Superior temporal gyrus (tissue), 1 donor: ENCODE measurements around the gene PDGFD.
A peak's percentile ranks its signal among the peaks of the same experiment; 100 is the strongest.

Source experiments
- DNase-seq: peaks from one replicate; pipeline ENCODE4 v3.0.0-alpha.2; 2016; ENCODE audit errors: extremely low spot score

Gene PDGFD

GRCh38 chr11:103887001-103887658 lies 276.8 kb downstream of the PDGFD start:
- DNase-seq: peak; percentile 86

- no peak for DNase-seq
Observed at GRCh38 chr11:103883856-103884255, 280.1 kb downstream of the PDGFD start.

- DNase-seq: no peak
Observed at GRCh38 chr11:103883291-103883690, 280.7 kb downstream of the PDGFD start.

- DNase-seq: no peak
Observed at GRCh38 chr11:103881584-103881983, 282.4 kb downstream of the PDGFD start.

GRCh38 chr11:103880968-103881367 lies 283.0 kb downstream of the PDGFD start:
- no peak for DNase-seq

- DNase-seq: no peak
Observed at GRCh38 chr11:103878646-103879045, 285.3 kb downstream of the PDGFD start.

- peak; percentile 33 for DNase-seq
Observed at GRCh38 chr11:103877221-103877620, 286.7 kb downstream of the PDGFD start.

- DNase-seq: no peak
Observed at GRCh38 chr11:103875855-103876510, 288.0 kb downstream of the PDGFD start.

GRCh38 chr11:103872748-103873147 lies 291.2 kb downstream of the PDGFD start:
- no peak for DNase-seq

- no peak for DNase-seq
Observed at GRCh38 chr11:103871923-103872551, 291.9 kb downstream of the PDGFD start.

GRCh38 chr11:103870821-103871309 lies 293.1 kb downstream of the PDGFD start:
- no peak for DNase-seq

GRCh38 chr11:103867481-103867880 lies 296.5 kb downstream of the PDGFD start:
- no peak for DNase-seq

GRCh38 chr11:103863497-103863896 lies 300.4 kb downstream of the PDGFD start:
- no peak for DNase-seq

GRCh38 chr11:103862802-103863174 lies 301.2 kb downstream of the PDGFD start:
- DNase-seq: no peak

GRCh38 chr11:103862094-103862801 lies 301.7 kb downstream of the PDGFD start:
- DNase-seq: no peak
